ENCODE results near the gene SH2D2A.

The SH2D2A gene

DNA sequence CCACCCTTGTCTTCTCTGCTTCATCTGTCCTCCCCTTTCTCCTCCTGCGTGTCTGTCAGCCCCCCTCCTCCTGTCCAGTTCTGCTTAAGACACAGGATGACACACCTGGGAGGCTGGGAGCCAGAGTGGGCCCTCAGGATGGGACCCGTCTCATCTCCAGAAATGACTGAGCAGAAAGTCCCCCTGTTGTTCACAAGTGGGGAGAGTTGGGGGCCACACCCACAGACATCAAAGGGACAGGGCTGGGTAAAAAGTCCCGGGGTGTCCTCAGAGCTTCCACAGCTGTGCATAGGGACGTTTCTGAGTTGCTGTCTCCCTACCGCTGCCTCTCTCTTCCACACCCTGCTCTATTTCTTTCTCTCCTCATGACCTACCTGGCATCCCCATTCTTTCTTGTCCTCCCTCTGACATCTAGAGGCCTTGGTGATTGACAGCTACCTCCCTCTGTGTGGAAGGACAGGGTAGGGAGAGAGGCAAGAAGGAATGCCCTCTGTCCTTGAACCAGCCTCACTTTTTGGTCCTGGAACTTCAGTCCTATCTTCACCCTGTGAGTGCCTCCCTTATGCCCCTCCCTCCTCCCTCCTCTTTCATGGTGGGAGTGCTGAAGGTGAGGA is 19.5 kb upstream of the SH2D2A start:
- DNase-seq (ENCODE audit: low spot score) = peak; percentile 80
- TF ChIP-seq, protein P1, sequence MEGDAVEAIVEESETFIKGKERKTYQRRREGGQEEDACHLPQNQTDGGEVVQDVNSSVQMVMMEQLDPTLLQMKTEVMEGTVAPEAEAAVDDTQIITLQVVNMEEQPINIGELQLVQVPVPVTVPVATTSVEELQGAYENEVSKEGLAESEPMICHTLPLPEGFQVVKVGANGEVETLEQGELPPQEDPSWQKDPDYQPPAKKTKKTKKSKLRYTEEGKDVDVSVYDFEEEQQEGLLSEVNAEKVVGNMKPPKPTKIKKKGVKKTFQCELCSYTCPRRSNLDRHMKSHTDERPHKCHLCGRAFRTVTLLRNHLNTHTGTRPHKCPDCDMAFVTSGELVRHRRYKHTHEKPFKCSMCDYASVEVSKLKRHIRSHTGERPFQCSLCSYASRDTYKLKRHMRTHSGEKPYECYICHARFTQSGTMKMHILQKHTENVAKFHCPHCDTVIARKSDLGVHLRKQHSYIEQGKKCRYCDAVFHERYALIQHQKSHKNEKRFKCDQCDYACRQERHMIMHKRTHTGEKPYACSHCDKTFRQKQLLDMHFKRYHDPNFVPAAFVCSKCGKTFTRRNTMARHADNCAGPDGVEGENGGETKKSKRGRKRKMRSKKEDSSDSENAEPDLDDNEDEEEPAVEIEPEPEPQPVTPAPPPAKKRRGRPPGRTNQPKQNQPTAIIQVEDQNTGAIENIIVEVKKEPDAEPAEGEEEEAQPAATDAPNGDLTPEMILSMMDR (IDR thresholded peaks at IDR 0.05; ENCODE audit: extremely low read depth, missing control alignments) = no peak

DNA sequence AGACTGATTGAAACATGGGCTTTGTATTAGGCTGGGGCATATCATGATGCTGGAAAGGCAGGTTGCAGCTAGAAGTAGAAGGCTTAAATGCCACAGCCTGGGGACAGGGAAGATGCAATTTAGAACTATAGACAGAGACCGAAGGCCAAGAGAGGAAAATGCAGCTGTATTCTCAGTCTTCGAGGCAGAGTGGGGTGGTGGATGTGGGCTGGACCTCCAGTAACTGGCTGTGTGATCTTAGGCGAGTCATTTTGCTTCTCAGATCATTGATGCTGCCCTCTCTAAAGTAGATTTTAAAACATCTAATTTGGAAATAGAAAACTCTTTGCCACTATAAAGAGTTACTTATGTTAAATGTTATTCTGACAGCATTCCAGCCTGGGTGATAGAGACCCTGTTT is 17.7 kb upstream of the SH2D2A start:
- TF ChIP-seq, protein P1 (IDR thresholded peaks at IDR 0.05; ENCODE audit: extremely low read depth, missing control alignments) = no peak
- DNase-seq (ENCODE audit: low spot score) = no peak

DNA sequence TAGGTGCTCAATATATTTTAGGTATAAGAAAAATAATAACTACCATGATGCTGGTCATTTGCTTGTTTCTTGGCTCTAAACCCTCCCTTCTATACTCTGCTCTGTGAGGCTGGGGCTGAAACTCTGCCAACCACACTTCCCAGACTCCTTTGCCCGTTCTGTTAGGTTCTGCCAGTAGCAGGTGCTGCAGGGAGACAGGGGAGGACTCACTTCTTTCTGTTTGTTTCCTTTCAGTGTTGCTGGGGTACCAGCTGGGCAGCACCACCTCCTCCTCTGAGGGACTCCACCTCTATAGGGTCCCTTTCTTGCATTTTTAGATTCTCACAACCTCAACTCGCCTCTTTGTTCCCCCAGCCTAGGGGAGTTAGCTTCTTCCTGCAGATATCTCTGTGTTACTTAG is 17.0 kb upstream of the SH2D2A start:
- TF ChIP-seq, protein P1 (IDR thresholded peaks at IDR 0.05; ENCODE audit: extremely low read depth, missing control alignments) = no peak
- no peak for DNase-seq (ENCODE audit: low spot score)

DNA sequence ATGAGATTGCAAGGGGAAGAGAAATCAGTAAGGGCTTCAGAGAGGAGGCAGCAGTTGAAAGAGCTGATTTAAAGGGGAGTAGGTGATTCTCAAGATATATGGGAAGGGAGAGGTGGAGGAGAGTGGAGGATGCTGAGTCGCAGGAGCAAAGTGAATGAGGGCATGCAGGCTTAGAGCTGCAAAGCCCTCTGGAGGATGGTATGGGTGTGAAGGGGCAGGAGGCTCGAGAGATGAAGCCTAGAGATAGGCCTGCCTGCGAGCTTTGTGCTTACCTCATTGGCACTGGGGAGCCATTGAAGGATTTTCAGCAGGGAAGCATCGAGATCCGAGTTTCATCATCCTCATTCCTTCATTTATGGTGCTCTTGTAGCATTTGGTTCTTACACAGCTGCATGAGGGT is 15.8 kb upstream of the SH2D2A start:
- TF ChIP-seq, protein P1 (IDR thresholded peaks at IDR 0.05; ENCODE audit: extremely low read depth, missing control alignments) = no peak
- DNase-seq (ENCODE audit: low spot score) = no peak

DNA sequence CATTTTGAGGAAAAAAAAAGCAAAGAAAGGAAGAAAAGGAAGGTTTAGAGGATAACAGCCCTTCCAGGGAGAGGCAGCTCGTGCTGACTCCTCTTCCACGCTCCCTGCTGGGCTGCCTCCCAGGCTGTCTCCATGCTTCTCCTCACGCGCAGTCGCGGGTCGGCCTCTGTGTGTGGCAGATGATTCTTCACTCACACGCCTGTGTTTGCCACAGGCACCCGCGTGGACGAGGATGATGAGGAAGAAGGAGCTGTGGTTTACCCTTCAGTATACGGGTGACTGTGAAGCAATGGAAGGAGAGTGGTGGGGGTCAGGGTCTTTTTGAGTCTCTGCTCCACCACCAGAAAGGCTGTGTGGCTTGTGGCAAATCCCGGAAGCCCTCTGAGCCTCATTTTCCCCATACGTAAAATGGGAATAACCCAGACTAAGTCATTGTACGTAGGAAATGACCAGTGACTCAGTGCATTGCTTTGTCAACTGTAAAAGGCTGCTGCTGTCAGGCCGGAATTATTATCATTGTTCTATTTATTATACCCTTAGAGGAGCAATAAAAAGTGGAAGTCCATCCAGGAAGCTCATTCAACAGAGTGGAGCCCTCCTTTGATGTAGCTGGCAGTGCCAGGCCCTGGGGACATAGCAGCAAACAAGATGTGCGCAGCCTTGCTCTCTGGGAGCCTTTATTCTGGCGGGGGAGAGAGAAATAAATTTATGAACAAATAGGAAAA is 11.9 kb upstream of the SH2D2A start:
- no peak for DNase-seq (ENCODE audit: low spot score)
- TF ChIP-seq, protein P1 (IDR thresholded peaks at IDR 0.05; ENCODE audit: extremely low read depth, missing control alignments) = no peak

DNA sequence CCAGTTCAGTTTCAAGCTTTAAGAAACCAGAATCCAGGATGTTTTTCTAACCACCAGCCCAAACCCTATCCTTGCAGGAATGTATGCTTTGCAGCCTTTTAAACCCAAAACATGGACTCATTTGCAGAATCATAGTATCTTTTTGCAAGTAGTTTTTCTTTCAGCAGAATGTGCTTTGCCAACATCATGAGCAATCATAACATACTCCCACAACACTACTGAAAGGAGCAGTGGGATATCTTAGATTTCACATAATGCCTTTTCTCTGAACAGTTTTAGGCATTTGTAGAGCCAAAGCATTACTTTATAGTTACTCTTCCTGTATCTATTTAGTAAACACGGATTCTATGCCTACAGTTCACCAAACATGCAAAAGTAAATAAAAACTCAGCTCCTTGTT is 10.0 kb upstream of the SH2D2A start:
- TF ChIP-seq, protein P1 (IDR thresholded peaks at IDR 0.05; ENCODE audit: extremely low read depth, missing control alignments) = no peak
- no peak for DNase-seq (ENCODE audit: low spot score)

DNA sequence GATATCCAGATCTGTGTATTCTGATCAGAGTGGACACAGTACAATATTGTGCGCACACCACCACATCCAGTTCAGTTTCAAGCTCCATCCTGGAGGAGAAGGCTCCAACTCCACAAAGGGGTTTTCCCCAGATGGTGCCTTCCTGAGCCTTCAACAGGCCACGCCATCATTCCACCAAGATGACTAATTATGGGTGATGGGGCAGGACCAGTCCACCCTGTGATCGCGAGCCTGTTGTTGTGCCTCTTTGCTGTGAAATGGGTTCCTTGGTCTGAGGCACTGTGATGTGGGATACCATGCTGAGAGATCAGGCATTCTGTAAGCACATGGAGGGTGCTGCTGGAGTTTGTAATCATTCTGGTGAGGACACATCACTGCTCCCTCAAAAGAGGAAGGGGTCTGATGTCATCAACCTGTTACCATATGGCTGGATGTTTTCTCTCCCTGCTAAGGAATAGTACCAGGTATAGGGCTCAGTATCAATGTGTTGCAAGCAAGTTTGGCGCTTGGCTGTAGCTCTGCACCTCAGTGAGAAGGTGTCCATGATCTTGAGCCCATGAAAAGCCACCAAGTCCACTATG is 6.7 kb upstream of the SH2D2A start:
- no peak for DNase-seq (ENCODE audit: low spot score)
- TF ChIP-seq, protein P1 (IDR thresholded peaks at IDR 0.05; ENCODE audit: extremely low read depth, missing control alignments) = no peak
